ENCODE results near the gene ZBTB46. TPM values are rescaled to one million over a fixed set of nuclear protein-coding genes. Genes with fewer than 3 reads are reported as not detected.

ZBTB46 gene
- total RNA-seq, 1 experiment from 2014 or later, result 27.1 TPM

- H3K36me3 Mint-ChIP-seq (ENCODE audit: insufficient read depth in 1 of 3, low read depth in 3 of 3), result peaks cover 0 to 21% (median 20%) of the 10 kb centered on the region in 3 experiments; a peak in 5 of 7 replicates
- peaks cover 2% of the 10 kb centered on the region; the same call in 1 of the 2 replicates for H3K27me3 Mint-ChIP-seq (ENCODE audit: low read depth)
- TF ChIP-seq CTCF (conservative IDR thresholded peaks at IDR 0.05), result no peak
- peaks cover 7 to 10% of the 10 kb centered on the region in 2 experiments; a peak in 3 of 4 replicates for H3K4me1 Mint-ChIP-seq
- no peak overlapping the region for H3K4me3 Mint-ChIP-seq
- no peaks in the 10 kb centered on the region for H3K79me2 ChIP-seq (ENCODE audit: insufficient read depth, low read length)
- H2BK120ac ChIP-seq (ENCODE audit: low read depth, low read length, poor library complexity, severe bottlenecking), result no peak overlapping the region
- no peak for DNase-seq
- no peak overlapping the region for H4K5ac ChIP-seq (ENCODE audit: insufficient read length, low read depth, low read length)
- no peak overlapping the region for H2AK5ac ChIP-seq (ENCODE audit: insufficient read length, low read length)
- H3K27me3 ChIP-seq (ENCODE audit: insufficient read depth, low read length), result no peaks in the 10 kb centered on the region
- no peak overlapping the region for H3K4ac ChIP-seq (ENCODE audit: low read depth, low read length)
- no peak overlapping the region for H3K27ac ChIP-seq (ENCODE audit: insufficient read length, low read depth, low read length)
- H4K8ac ChIP-seq (replicated peaks; ENCODE audit: insufficient read length, low read depth, low read length), result no peak overlapping the region
- H3K14ac ChIP-seq (ENCODE audit: insufficient read depth, low read length), result no peak overlapping the region; the same call in 1 of the 2 replicates
- H4K20me1 ChIP-seq (ENCODE audit: control insufficient read depth, insufficient read depth, insufficient read length), result no peaks in the 10 kb centered on the region
- peaks cover 5% of the 10 kb centered on the region for H3K79me1 ChIP-seq (ENCODE audit: insufficient read depth, low read depth, low read length, poor library complexity, severe bottlenecking)
- no peak overlapping the region for H2BK12ac ChIP-seq (ENCODE audit: insufficient read length, low read depth, low read length)
- H2BK15ac ChIP-seq (ENCODE audit: low read depth, low read length), result no peak overlapping the region
- WGBS (ENCODE audit: extremely low coverage, insufficient read length, low lambda C conversion rate), result no CpG with 5 or more reads among the region's 20 CpGs
- H2BK5ac ChIP-seq (ENCODE audit: insufficient read length, low read length), result no peak overlapping the region
- H3K4me2 ChIP-seq (ENCODE audit: insufficient read depth, insufficient read length, low read length), result no peak overlapping the region
- no peaks in the 10 kb centered on the region for H3K4me1 ChIP-seq (ENCODE audit: insufficient read depth, low read length)
- H4K91ac ChIP-seq (ENCODE audit: insufficient read length, low read depth, low read length), result no peak overlapping the region
- no peak overlapping the region for H3K18ac ChIP-seq (ENCODE audit: insufficient read length, low read depth, low read length)
- H3K9me3 ChIP-seq (ENCODE audit: control insufficient read depth, low read depth, low read length), result no peaks in the 10 kb centered on the region
- H3K9me3 Mint-ChIP-seq, result no peaks in the 10 kb centered on the region; a peak in 1 of 5 replicates
- no peak overlapping the region for H3K27ac Mint-ChIP-seq
- H3K23ac ChIP-seq (ENCODE audit: insufficient read length, low read depth, low read length), result no peak overlapping the region
- no peaks in the 10 kb centered on the region for H3K23me2 ChIP-seq (ENCODE audit: insufficient read length, low read depth, low read length, poor library complexity, severe bottlenecking)
- no peak overlapping the region for H2AFZ ChIP-seq (ENCODE audit: low read length)
- no peak overlapping the region for H3T11ph ChIP-seq (ENCODE audit: low read length)
- H3K56ac ChIP-seq (ENCODE audit: insufficient read length, low read depth, low read length), result no peak overlapping the region
- no peak overlapping the region for H2BK20ac ChIP-seq (ENCODE audit: low read depth, low read length, poor library complexity, severe bottlenecking)
- no peak overlapping the region for H3K9ac ChIP-seq (ENCODE audit: extremely low read depth, insufficient read length, low read length)
These were observed 38.2 kb downstream of the ZBTB46 start for GRCh38 chr20:63792866-63793265.
